ENCODE results near the gene CATSPER1.

Gene CATSPER1

GRCh38 chr11:66026017-66026529 is at the start of gene CATSPER1:
CATSPER1 (minus strand) TSS chr11:66026479; CDS start chr11:66026379, 100 bp downstream.
- ATAC-seq (ENCODE audit: low read depth) (no peak), DNase-seq (ENCODE audit: low spot score) (no peak)
- peaks cover 5% of the 10 kb centered on the region for H3K4me1 ChIP-seq (ENCODE audit: insufficient read depth, poor library complexity, severe bottlenecking)
- H3K9me3 ChIP-seq (ENCODE audit: severe bottlenecking), result no peaks in the 10 kb centered on the region
- TF ChIP-seq CTCF (IDR thresholded peaks at IDR 0.05; ENCODE audit: poor library complexity, severe bottlenecking), result no peak
- no peaks in the 10 kb centered on the region for H3K36me3 ChIP-seq (ENCODE audit: low read depth)
- no peak within 1 kb of the TSS for H3K4me3 ChIP-seq (ENCODE audit: severe bottlenecking)
- no peak within 1 kb of the TSS for H3K27ac ChIP-seq (ENCODE audit: poor library complexity, severe bottlenecking)
- no peaks in the 10 kb centered on the region for H3K27me3 ChIP-seq (ENCODE audit: insufficient read depth, poor library complexity, severe bottlenecking)

GRCh38 chr11:66075273-66075672 is 49.0 kb upstream of the CATSPER1 start:
- Histone ChIP-seq H3K27ac (ENCODE audit: poor library complexity, severe bottlenecking) (no peak overlapping the region), H3K4me3 (ENCODE audit: severe bottlenecking) (no peak overlapping the region), H3K9me3 (ENCODE audit: severe bottlenecking) (no peaks in the 10 kb centered on the region), H3K36me3 (ENCODE audit: low read depth) (peaks cover 25% of the 10 kb centered on the region), H3K27me3 (ENCODE audit: insufficient read depth, poor library complexity, severe bottlenecking) (no peaks in the 10 kb centered on the region), H3K4me1 (ENCODE audit: insufficient read depth, poor library complexity, severe bottlenecking) (peaks cover 7% of the 10 kb centered on the region)
- no peak for TF ChIP-seq CTCF (IDR thresholded peaks at IDR 0.05; ENCODE audit: poor library complexity, severe bottlenecking)
- no peak for ATAC-seq (ENCODE audit: low read depth)
- no peak for DNase-seq (ENCODE audit: low spot score)

DNA sequence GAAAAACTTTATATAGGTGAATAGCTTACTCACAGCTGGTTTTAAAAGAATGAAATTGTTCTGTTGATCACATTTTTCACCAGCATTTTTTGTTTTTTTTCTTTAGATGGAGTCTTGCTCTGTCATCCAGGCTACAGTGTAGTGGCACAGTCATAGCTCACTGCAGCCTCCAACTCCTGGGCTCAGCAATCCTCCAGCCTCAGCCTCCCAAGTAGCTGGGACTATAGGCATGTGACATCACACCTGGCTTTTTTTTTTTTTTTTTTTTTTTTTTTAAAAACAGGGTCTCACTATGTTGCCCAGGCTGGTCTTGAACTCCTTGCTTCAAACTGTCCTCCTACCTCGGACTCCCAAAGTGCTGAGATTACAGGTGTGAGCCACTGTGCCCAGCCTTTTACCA is 47.4 kb upstream of the CATSPER1 start:
- Histone ChIP-seq H3K27ac (ENCODE audit: poor library complexity, severe bottlenecking) (no peak overlapping the region), H3K9me3 (ENCODE audit: severe bottlenecking) (no peaks in the 10 kb centered on the region), H3K36me3 (ENCODE audit: low read depth) (peaks cover 31% of the 10 kb centered on the region), H3K4me1 (ENCODE audit: insufficient read depth, poor library complexity, severe bottlenecking) (peaks cover 7% of the 10 kb centered on the region), H3K27me3 (ENCODE audit: insufficient read depth, poor library complexity, severe bottlenecking) (no peaks in the 10 kb centered on the region), H3K4me3 (ENCODE audit: severe bottlenecking) (no peak overlapping the region)
- DNase-seq (ENCODE audit: low spot score) (no peak), ATAC-seq (ENCODE audit: low read depth) (no peak)
- no peak for TF ChIP-seq CTCF (IDR thresholded peaks at IDR 0.05; ENCODE audit: poor library complexity, severe bottlenecking)

- TF ChIP-seq CTCF (IDR thresholded peaks at IDR 0.05; ENCODE audit: poor library complexity, severe bottlenecking), result no peak
- Histone ChIP-seq H3K27me3 (ENCODE audit: insufficient read depth, poor library complexity, severe bottlenecking) (no peaks in the 10 kb centered on the region), H3K4me1 (ENCODE audit: insufficient read depth, poor library complexity, severe bottlenecking) (peaks cover 7% of the 10 kb centered on the region), H3K27ac (ENCODE audit: poor library complexity, severe bottlenecking) (peak overlapping the region; percentile 91), H3K4me3 (ENCODE audit: severe bottlenecking) (no peak overlapping the region), H3K9me3 (ENCODE audit: severe bottlenecking) (no peaks in the 10 kb centered on the region), H3K36me3 (ENCODE audit: low read depth) (peaks cover 43% of the 10 kb centered on the region)
- ATAC-seq (ENCODE audit: low read depth) (no peak), DNase-seq (ENCODE audit: low spot score) (no peak)
Observed at GRCh38 chr11:66072518-66072917, 46.2 kb upstream of the CATSPER1 start.

DNA sequence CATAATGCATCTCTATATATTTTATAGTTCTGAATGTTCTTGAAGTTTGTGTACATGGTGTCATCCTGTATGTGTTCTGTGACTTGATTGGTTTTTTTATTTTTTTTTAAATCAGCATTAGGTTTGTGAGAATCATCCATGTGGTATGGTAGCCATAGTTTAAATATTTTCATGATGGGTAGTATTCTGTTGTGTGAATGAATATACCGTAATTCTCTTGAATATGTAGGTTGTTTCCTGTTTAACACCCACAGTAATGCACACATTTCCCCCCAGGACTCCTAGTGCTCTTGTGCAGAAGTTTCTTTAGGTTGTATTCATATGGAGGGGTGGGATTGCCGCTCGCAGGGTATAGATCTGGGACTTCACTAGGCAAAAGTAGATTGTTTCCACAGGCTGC is 45.8 kb upstream of the CATSPER1 start:
- Histone ChIP-seq H3K36me3 (ENCODE audit: low read depth) (peaks cover 45% of the 10 kb centered on the region), H3K9me3 (ENCODE audit: severe bottlenecking) (no peaks in the 10 kb centered on the region), H3K4me3 (ENCODE audit: severe bottlenecking) (peak overlapping the region; percentile 100), H3K27ac (ENCODE audit: poor library complexity, severe bottlenecking) (peak overlapping the region; percentile 91), H3K27me3 (ENCODE audit: insufficient read depth, poor library complexity, severe bottlenecking) (no peaks in the 10 kb centered on the region), H3K4me1 (ENCODE audit: insufficient read depth, poor library complexity, severe bottlenecking) (peaks cover 7% of the 10 kb centered on the region)
- DNase-seq (ENCODE audit: low spot score) (no peak), ATAC-seq (ENCODE audit: low read depth) (no peak)
- TF ChIP-seq CTCF (IDR thresholded peaks at IDR 0.05; ENCODE audit: poor library complexity, severe bottlenecking), result no peak
